B cell (primary cell): Measurements from ENCODE around the gene TPST2. TPM values are rescaled to one million over a fixed set of nuclear protein-coding genes. Genes with fewer than 3 reads are reported as not detected.

Experiments used
- ATAC-seq: fragments of 200-7000 bp; cut with Tn5 transposase; one replicate; pipeline ENCODE4 v1.10.0; 2021; ENCODE audit warnings: low read depth, mild to moderate bottlenecking, moderate number of reproducible peaks, moderate library complexity
- CTCF ChIA-PET: fragments of 350-600 bp; sonication (Branson Sonifier 250); formaldehyde crosslinking; loops from one replicate; lab custom pipeline; 2021; ENCODE audit warnings: antibody characterized with exemption, inconsistent platforms; lab: Charles Lee
- POLR2A ChIA-PET: fragments of 350-600 bp; sonication (Branson Sonifier 250); formaldehyde crosslinking; loops from one replicate; lab custom pipeline; 2021; ENCODE audit warnings: antibody characterized with exemption; lab: Charles Lee
- DNase-seq: peaks from one replicate; pipeline ENCODE4 v3.0.0; 2013
- H2AFZ ChIP-seq: 2 replicates; pipeline ENCODE4 v1.6.1; 2012; ENCODE audit warnings: mild to moderate bottlenecking, low read depth, low read length; ENCODE audit not compliant: insufficient read depth, poor library complexity, severe bottlenecking
- H3K27ac ChIP-seq, 2 donors: 1 replicate in 1 of 2; 2 replicates in 1 of 2; pipeline ENCODE4 v1.5.1; 2012 to 2013; ENCODE audit warnings: low read length in 2 of 2, mild to moderate bottlenecking in 2 of 2, moderate library complexity in 1 of 2
- H3K27me3 ChIP-seq, 4 experiments: fragments of 200-600 bp in 1 of 4; sonication (generic) in 1 of 4; replicated peaks in 1 of 4; 1 replicate in 2 of 4; 2 replicates in 2 of 4; pipeline versions ENCODE4 v1.6.1 to v1.7.0; 2013 to 2016; ENCODE audit warnings: low read length in 3 of 4, mild to moderate bottlenecking in 2 of 4, mixed read lengths in 1 of 4, moderate library complexity in 1 of 4; ENCODE audit not compliant: insufficient read depth in 4 of 4, control insufficient read depth in 3 of 4; ENCODE audit errors: control extremely low read depth in 1 of 4
- H3K36me3 ChIP-seq, 2 experiments: replicated peaks in 1 of 2; 1 replicate in 1 of 2; 2 replicates in 1 of 2; pipeline versions ENCODE4 v1.6.1 to v1.7.1; 2013; ENCODE audit warnings: low read length in 1 of 2; ENCODE audit not compliant: insufficient read depth in 2 of 2, control insufficient read depth in 1 of 2; ENCODE audit errors: control extremely low read depth in 1 of 2, extremely low read depth in 1 of 2
- H3K4me1 ChIP-seq, 2 donors: fragments of 200-600 bp in 1 of 2; sonication (generic) in 1 of 2; 1 replicate in 1 of 2; 2 replicates in 1 of 2; pipeline versions ENCODE4 v1.5.1 to v1.6.1; 2013 to 2017; ENCODE audit warnings: low read length in 2 of 2; ENCODE audit not compliant: control insufficient read depth in 2 of 2, insufficient read depth in 2 of 2
- H3K4me2 ChIP-seq: replicated peaks from 2 replicates; pipeline ENCODE3; 2012; ENCODE audit warnings: mild to moderate bottlenecking, low read depth, low read length; ENCODE audit not compliant: poor library complexity, severe bottlenecking
- H3K4me3 ChIP-seq, 5 experiments: fragments of 200-600 bp in 1 of 5; sonication (generic) in 1 of 5; 1 replicate in 3 of 5; 2 replicates in 2 of 5; pipeline versions ENCODE4 v1.5.1 to v1.7.0; 2011 to 2016; ENCODE audit warnings: low read length in 4 of 5, mild to moderate bottlenecking in 4 of 5, low read depth in 2 of 5, control low read depth in 1 of 5, moderate library complexity in 1 of 5; ENCODE audit not compliant: insufficient read depth in 1 of 5; ENCODE audit errors: control extremely low read depth in 1 of 5, extremely low read depth in 1 of 5
- H3K79me2 ChIP-seq: fragments of 200-600 bp; sonication (generic); one replicate; pipeline ENCODE4 v1.6.0; 2016; ENCODE audit warnings: low read length; ENCODE audit not compliant: control insufficient read depth, insufficient read depth
- H3K9ac ChIP-seq: fragments of 200-600 bp; sonication (generic); 2 replicates; pipeline ENCODE4 v1.6.1; 2017; ENCODE audit warnings: mild to moderate bottlenecking, low read length, moderate library complexity
- H3K9me3 ChIP-seq, 3 donors: one replicate each; pipeline versions ENCODE4 v1.6.1 to v1.7.1; 2013; ENCODE audit warnings: low read length in 2 of 3; ENCODE audit not compliant: control insufficient read depth in 2 of 3, insufficient read depth in 1 of 3; ENCODE audit errors: control extremely low read depth in 1 of 3
- H4K20me1 ChIP-seq: 2 replicates; pipeline ENCODE4 v1.6.0; 2012; ENCODE audit warnings: mild to moderate bottlenecking, low read length; ENCODE audit not compliant: insufficient read depth, control insufficient read depth, poor library complexity, severe bottlenecking
- H3K27ac Mint-ChIP-seq: one replicate; pipeline ENCODE4 v1.8.0; 2021; ENCODE audit warnings: mixed read lengths
- H3K27me3 Mint-ChIP-seq: one replicate; pipeline ENCODE4 v1.8.0; 2021; ENCODE audit warnings: mixed read lengths
- H3K4me1 Mint-ChIP-seq: one replicate; pipeline ENCODE4 v1.8.0; 2021; ENCODE audit warnings: mixed read lengths
- H3K4me3 Mint-ChIP-seq: one replicate; pipeline ENCODE4 v1.8.0; 2021; ENCODE audit warnings: mixed read lengths
- H3K9me3 Mint-ChIP-seq: one replicate; pipeline ENCODE4 v1.8.0; 2022; ENCODE audit warnings: mixed read lengths; ENCODE audit not compliant: insufficient read depth
- EZH2 ChIP-seq: IDR thresholded peaks from 2 replicates; pipeline ENCODE4 v1.6.1; 2012; ENCODE audit warnings: borderline replicate concordance, low read depth, mild to moderate bottlenecking, moderate library complexity, low read length; ENCODE audit not compliant: insufficient read depth, poor library complexity, severe bottlenecking
- WGBS: methylation state at CpG from one replicate; pipeline ENCODE4 v1.1.5; 2013; ENCODE audit warnings: missing lambda C conversion rate; ENCODE audit not compliant: insufficient coverage; 5-methylcytosine and 5-hydroxymethylcytosine counted together
- intact Hi-C: fragments of 100-400 bp; cut with micrococcal nuclease; formaldehyde crosslinking; loops from one replicate; pipeline ENCODE4 v1.10.0; 2022
- polyA plus RNA-seq: library from polyadenylated mRNA; depleted of rRNA; stranded (reverse); fragments of >200 nt; gene quantifications from 2 replicates; pipeline ENCODE4 v1.2.3, GENCODE V29; 2012
- total RNA-seq, 2 donors: library from RNA; stranded (reverse); fragments of 120-200 nt in 1 of 2; gene quantifications; 1 replicate in 1 of 2; 2 replicates in 1 of 2; pipeline versions ENCODE4 v1.2.3 to v1.2.4, GENCODE V29; 2013 to 2022
- TF ChIP-seq, protein P1 (sequence below): fragments of 200-600 bp; IDR thresholded peaks from one replicate; pipeline ENCODE4 v1.8.0; 2022; ENCODE audit warnings: antibody characterized with exemption, mild to moderate bottlenecking

The TPST2 gene
- total and polyA plus RNA-seq, 2 donors (not counting 1 experiment from before 2014, with no cell fraction given): 16.6 to 43.1 TPM

DNA sequence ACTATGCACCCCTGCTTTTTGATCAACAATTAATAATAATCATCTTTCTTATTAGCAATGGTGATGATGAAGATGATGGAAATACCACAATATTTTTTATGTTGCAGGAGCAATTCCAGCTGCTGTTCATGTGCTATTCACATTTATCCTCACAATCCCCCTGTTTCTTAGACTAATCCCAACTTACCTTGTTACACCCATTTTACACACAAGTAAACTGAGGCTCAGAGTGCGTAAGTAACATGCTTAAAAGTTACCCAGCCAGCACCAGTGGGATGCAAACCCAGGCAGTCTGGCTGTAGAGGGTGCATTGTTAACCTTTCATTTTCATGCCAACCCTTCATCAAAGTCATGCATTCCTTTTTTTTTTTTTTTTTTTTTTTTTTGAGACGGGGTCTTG lies 30.3 kb upstream of the TPST2 start:
- Mint-ChIP-seq H3K27ac (no peak overlapping the region), H3K4me3 (no peak overlapping the region), H3K4me1 (peaks cover 15% of the 10 kb centered on the region), H3K9me3 (no peaks in the 10 kb centered on the region), H3K27me3 (no peaks in the 10 kb centered on the region)
- TF ChIP-seq, protein P1, sequence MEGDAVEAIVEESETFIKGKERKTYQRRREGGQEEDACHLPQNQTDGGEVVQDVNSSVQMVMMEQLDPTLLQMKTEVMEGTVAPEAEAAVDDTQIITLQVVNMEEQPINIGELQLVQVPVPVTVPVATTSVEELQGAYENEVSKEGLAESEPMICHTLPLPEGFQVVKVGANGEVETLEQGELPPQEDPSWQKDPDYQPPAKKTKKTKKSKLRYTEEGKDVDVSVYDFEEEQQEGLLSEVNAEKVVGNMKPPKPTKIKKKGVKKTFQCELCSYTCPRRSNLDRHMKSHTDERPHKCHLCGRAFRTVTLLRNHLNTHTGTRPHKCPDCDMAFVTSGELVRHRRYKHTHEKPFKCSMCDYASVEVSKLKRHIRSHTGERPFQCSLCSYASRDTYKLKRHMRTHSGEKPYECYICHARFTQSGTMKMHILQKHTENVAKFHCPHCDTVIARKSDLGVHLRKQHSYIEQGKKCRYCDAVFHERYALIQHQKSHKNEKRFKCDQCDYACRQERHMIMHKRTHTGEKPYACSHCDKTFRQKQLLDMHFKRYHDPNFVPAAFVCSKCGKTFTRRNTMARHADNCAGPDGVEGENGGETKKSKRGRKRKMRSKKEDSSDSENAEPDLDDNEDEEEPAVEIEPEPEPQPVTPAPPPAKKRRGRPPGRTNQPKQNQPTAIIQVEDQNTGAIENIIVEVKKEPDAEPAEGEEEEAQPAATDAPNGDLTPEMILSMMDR: no peak
- no peak for TF ChIP-seq EZH2
- ATAC-seq (no peak), DNase-seq (no peak)
- Histone ChIP-seq H3K27me3 (peaks cover 0 to 6% (median 0%) of the 10 kb centered on the region in 4 experiments), H3K9ac (no peak overlapping the region), H3K27ac (no peak overlapping the region), H3K79me2 (no peaks in the 10 kb centered on the region), H3K4me1 (peaks cover 14 to 24% of the 10 kb centered on the region in 2 donors), H3K4me3 (no peak overlapping the region), H3K9me3 (no peaks in the 10 kb centered on the region), H4K20me1 (no peaks in the 10 kb centered on the region), H3K4me2 (no peak overlapping the region), H2AFZ (no peak overlapping the region), H3K36me3 (no peaks in the 10 kb centered on the region)
- no CpG with 5 or more reads among the region's 2 CpGs for WGBS
- ChIA-PET CTCF (no interaction called here), POLR2A (no interaction called here)
- intact Hi-C loops: no loop called here

DNA sequence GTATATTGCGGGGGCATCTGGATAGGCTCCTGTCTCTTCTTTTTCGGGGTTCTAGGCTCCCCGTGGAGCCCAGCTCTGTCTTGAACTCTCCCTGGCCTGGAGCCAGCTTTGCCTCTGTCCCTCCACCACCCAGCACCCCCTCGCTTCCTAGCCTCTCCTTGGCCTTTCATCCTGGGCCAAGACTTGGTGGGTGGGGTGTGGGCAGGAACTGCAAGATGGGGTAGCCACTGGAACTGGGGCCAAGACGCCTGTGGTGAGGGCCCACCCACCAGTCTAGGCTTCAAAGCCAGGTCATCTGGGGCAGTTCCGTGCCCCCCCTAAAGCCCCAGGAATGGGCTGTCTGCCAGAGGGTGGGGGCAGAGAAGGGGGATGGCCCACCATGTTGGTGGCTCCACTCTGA lies 29.6 kb upstream of the TPST2 start:
- ChIA-PET POLR2A (no interaction called here), CTCF (no interaction called here)
- H3K4me1 Mint-ChIP-seq: peaks cover 19% of the 10 kb centered on the region
- no peak overlapping the region for H3K27ac Mint-ChIP-seq
- no peaks in the 10 kb centered on the region for H3K9me3 Mint-ChIP-seq
- ATAC-seq: no peak
- H3K4me1 ChIP-seq: peaks cover 19 to 30% of the 10 kb centered on the region in 2 donors
- H4K20me1 ChIP-seq: no peaks in the 10 kb centered on the region
- no peak for DNase-seq
- no peak overlapping the region for H3K27ac ChIP-seq
- H3K4me3 Mint-ChIP-seq: no peak overlapping the region
- no peaks in the 10 kb centered on the region for H3K9me3 ChIP-seq
- no peaks in the 10 kb centered on the region for H3K27me3 Mint-ChIP-seq
- WGBS: 93% methylated on average over 3 of the region's 6 CpGs
- no peak overlapping the region for H2AFZ ChIP-seq
- no peaks in the 10 kb centered on the region for H3K36me3 ChIP-seq
- H3K79me2 ChIP-seq: no peaks in the 10 kb centered on the region
- no peak for TF ChIP-seq EZH2
- TF ChIP-seq, protein P1: no peak
- intact Hi-C loops: no loop called here
- H3K4me2 ChIP-seq: no peak overlapping the region
- H3K4me3 ChIP-seq: no peak overlapping the region
- peaks cover 0 to 6% (median 0%) of the 10 kb centered on the region in 4 experiments for H3K27me3 ChIP-seq
- H3K9ac ChIP-seq: no peak overlapping the region
